T-helper 2 cell treated with Interferon-gamma antibody and Interleukin-4, amounts not matched to agents 100 ng/mL and 5 ng/mL, for 36 hours (primary cell): ENCODE data around the gene EXOC2. TPM values are rescaled to one million over a fixed set of nuclear protein-coding genes. Genes with fewer than 3 reads are reported as not detected.

Source experiments
- intact Hi-C: fragments of 100-400 bp; cut with micrococcal nuclease; formaldehyde crosslinking; loops from one replicate; pipeline ENCODE4 v1.15.1; 2023
- total RNA-seq: library from RNA; stranded (reverse); gene quantifications from 2 replicates; pipeline ENCODE4 v1.2.3, GENCODE V29; 2022

The EXOC2 gene
- total RNA-seq, 1 donor from 2014 or later, result 34.7 TPM

DNA sequence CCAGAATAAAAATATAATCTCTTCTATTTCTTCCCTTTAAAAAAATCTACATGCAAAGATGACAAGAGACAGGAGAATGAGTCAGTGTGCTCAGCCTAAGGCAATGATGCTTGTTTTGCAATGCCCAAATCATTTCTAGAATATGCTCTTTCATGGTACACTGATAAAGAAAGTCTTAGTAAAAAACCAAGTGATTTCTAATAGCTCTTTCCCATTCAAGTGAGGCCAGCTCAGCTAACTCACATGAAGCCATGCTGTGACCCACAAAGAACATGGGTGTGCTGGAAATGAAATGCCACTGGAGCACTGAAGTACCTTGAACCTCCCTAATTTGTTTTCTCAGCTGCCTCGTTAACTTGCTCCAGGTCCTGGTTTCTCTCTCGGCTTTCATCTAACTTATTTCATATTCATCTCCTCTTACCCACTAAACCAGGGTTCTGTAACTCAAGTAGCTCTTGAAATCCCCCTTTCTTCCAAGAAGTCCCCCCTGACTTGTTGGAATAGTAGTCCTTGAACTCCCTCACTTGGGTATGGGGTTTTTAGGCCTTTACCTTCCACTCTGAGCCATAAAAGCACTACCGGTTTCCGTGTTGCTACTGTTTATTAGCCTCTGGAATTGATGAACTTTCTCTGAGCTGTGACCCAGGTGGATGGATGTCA is 208.7 kb downstream of the EXOC2 start:
- intact Hi-C loops, result no loop called here

DNA sequence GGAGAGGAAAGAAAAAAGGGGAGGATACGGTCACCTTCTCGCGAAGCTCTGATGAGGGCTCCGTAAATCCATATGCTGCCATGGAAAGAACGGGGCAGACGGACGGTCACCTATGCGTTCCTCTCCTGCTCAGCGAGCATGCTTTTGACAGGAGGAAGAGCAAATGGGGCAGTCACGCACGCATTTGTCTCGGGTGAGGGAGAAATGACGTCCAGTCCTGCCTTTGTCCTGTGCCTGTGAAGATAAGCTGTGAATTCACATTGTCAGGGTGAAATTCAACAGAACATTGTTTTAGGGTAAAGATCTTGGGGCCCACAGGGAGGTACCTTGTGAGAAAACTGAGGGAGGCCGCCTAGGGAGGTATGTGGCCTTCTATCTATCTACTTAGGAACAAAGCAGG is 217.6 kb downstream of the EXOC2 start:
- intact Hi-C loops, result loop anchor here (1.0 kb wide), 1 partner anchor 14 kb away; no protein-coding TSS in a partner anchor

GRCh38 chr6:474453-475185 is 218.3 kb downstream of the EXOC2 start:
- intact Hi-C loops, result loop anchor here (1.0 to 5.0 kb wide), 2 partner anchors 15 to 42 kb away; no protein-coding TSS in a partner anchor

DNA sequence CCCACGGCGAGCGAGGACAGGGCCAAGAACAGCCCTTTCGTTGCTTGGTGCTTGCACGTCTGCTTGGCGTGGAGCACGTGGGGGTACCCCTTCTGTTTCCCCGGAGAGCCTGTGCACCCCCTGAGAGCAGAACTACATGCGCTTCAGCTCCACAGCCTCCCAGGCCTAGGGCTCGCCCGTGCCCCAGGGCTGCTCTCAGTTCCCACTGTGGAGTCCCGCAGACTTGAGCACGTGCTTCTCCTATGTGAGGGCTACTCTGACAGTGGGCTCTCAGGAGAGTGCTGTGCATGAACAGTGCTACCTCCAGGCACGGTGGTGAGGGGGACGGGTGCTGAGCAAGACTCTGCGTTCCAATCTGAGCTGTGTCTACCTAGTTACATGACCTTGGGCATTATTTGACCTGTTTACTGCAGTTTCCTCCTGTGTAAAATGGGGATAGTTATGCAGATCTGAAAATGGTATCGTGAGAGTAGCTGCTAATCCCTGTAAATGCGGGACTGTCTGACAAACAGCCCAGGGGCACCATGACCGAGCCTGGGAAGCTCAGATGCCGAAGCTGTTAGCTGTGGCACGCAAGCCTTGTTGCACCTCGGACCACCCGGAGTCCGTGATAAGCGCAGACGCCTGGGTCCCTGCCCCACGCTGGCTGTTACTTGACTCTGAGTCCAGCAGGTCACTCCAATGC is 219.0 kb downstream of the EXOC2 start:
- intact Hi-C loops, result loop anchor here (5.0 kb wide), 1 partner anchor 42 kb away; no protein-coding TSS in a partner anchor

GRCh38 chr6:473356-473755 is 219.6 kb downstream of the EXOC2 start:
- intact Hi-C loops, result loop anchor here (5.0 kb wide), 1 partner anchor 41 kb away; no protein-coding TSS in a partner anchor

- intact Hi-C loops, result loop anchor here (5.0 kb wide), 1 partner anchor 39 kb away; no protein-coding TSS in a partner anchor
Measured at GRCh38 chr6:470901-471448, 222.0 kb downstream of the EXOC2 start.

DNA sequence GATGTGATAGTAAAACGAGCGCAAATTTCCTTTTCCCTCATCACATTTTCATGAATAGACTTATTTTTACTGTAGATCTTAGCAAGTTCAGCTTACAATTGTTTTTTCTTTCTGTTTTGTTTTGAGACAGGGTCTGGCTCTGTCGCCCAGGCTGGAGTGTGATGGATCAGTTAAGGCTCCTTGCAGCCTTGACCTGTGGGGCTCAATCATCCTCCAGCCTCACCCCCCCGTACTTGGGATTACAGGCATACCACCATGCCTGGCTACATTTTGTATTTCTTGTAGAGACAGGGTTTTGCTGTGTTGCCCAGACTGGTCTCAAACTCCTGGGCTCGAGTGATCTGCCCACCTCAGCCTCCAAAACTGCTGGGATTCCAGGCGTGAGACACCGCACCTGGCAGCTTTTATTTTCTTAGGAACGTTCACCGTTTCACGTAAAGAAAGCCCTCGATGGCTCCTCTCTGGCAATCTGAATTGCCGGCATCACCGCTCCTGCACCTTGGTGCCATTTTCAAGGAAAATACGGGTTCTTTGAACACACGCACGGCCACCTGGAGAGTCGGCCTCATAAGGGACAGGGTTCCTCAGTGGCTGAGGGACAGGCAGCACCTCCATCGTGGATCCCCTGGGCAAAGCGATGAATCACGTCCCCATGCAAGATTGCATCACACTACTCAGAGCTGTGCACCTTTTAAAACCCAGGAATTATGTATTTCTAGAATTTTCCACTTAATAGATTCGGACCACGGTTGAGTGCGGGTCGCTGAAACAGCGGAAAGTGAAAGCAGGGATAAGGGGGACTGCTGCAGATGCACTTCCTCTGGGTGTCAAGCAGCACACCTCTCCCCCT is 222.7 kb downstream of the EXOC2 start:
- intact Hi-C loops, result loop anchor here (5.0 kb wide), 1 partner anchor 38 kb away; no protein-coding TSS in a partner anchor

DNA sequence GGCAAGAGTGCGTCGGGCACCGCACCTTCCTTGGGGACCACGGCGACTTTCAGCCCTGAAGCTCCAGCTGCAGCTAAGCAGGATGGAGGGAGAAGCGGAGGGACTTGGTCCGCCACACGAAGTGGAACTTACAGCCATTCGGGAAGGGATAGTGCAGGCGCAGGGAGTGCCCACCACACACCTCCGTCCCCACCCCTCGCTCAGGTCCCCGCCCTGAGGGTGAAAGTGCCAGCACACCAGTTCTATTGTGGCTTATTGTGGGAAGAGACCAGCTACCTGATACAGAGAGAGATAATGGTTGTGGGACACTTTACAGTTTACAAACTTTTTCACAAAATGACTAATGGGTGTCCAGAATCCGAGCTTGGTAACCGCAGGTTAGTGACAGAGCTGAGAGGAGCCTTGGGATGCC is 225.3 kb downstream of the EXOC2 start:
- intact Hi-C loops, result no loop called here

GRCh38 chr6:467111-467510 is 225.8 kb downstream of the EXOC2 start:
- intact Hi-C loops, result no loop called here

- intact Hi-C loops, result no loop called here
Measured at GRCh38 chr6:466564-466963, 226.4 kb downstream of the EXOC2 start.

DNA sequence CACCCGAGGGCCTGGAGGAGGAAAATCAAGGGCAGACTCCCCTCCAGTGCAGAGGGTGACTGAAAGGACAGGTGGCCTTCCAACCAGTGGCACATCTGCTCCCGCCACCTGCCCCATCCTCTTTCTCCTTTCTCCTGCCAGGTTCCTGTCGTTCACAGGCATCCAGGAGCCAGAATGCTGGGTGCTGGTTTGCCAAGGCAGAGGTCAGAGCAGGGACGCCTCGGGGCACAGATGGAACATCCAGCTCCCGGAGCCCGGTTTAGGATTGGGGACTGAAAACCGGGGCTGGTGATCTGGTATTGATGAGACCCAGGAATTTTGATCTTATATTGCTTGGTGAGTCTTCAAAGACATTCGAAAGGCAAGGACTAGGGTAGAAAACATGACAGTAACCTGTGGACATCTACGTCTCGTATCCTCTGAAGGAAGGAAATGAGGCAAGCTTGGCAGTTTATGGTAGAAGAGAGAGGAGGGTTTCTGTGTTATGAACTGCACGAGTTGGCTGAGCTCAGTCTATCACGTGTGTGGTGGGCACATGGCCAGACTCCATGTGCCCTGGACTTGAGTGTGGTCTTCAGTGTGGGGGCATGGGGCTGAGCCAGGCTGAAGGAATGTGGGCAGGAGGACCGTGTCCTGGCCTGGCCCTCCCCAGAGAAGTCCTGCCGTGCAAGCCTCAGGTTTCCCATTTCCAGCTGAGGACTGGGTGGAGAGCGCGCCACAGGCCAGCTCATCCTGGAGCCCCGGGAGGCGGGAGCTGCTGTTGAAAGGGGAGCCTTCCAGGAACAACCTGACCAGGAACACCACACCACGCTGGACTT is 227.2 kb downstream of the EXOC2 start:
- intact Hi-C loops, result no loop called here

GRCh38 chr6:456887-457286 is 236.1 kb downstream of the EXOC2 start:
- intact Hi-C loops, result no loop called here

DNA sequence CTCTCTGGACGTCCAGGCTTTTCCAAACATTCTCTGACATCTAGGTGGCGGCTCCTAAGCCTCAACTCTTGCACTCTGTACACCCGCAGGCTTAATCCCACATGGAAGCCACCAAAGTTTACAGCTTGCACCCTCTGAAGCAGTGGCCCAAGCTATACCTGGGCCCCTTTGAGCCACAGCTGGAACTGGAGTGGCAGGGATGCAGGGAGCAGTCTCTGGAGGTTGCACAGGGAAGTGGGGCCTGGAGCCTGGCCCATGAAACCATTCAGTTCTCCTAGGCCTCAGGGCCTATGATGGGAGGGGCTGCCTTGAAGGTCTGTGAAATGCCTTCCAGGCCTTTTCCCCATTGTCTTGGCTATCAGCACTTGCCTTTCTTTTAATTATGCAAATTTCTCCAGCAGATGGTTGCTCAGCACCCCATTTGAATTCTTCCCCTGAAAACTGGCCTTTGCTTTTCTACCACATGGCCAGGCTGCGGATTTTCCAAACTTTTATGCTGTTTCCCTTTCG is 236.5 kb downstream of the EXOC2 start:
- intact Hi-C loops, result no loop called here

- intact Hi-C loops, result no loop called here
Measured at GRCh38 chr6:455835-456234, 237.1 kb downstream of the EXOC2 start.

DNA sequence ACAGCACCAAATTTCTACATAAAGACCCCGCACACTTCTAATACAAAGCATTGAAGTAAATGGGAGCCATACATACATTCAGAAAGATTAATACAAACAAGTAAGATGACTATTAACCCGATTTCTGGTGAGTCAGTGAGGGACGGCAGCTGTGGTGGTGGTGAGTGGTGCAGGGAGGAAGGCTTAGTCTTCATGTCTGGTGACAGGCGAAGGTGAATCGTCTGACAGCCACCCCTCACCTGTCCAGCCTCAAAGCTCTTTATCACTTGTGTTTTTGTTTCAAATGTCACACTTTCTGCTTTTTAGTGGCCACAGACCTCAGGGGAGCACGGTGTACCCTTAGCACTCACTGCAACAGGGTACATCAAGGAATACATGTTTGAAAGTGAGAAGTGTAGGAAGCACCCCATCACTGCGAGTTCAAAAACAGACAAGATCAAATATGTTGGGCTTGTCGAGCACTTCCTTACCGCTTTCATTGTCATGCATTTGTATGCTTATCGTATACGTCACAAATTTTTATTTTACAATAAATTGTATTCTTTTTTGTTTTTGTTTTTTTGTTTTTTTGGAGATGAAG is 237.8 kb downstream of the EXOC2 start:
- intact Hi-C loops, result no loop called here

- intact Hi-C loops, result no loop called here
Measured at GRCh38 chr6:454148-454991, 238.6 kb downstream of the EXOC2 start.

DNA sequence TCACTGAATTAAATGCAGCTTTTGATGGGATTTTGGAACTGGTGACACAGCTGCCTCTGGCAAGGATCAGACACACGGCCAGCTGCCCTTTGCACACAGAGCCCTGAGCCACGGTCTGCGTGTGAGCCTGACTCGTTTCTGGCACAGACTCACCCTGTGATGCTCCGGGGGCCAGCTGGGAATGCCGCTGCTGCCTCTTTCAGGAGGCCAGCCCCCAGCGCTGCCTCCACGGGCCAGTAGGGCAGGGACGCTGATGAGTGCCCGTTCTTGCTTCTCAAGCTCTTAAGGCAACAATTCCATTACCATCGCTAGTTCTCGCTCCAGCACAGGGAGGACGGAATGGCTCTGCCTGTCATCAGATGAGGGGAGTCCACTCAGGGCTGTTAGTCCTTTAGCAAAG is 239.8 kb downstream of the EXOC2 start:
- intact Hi-C loops, result no loop called here

DNA sequence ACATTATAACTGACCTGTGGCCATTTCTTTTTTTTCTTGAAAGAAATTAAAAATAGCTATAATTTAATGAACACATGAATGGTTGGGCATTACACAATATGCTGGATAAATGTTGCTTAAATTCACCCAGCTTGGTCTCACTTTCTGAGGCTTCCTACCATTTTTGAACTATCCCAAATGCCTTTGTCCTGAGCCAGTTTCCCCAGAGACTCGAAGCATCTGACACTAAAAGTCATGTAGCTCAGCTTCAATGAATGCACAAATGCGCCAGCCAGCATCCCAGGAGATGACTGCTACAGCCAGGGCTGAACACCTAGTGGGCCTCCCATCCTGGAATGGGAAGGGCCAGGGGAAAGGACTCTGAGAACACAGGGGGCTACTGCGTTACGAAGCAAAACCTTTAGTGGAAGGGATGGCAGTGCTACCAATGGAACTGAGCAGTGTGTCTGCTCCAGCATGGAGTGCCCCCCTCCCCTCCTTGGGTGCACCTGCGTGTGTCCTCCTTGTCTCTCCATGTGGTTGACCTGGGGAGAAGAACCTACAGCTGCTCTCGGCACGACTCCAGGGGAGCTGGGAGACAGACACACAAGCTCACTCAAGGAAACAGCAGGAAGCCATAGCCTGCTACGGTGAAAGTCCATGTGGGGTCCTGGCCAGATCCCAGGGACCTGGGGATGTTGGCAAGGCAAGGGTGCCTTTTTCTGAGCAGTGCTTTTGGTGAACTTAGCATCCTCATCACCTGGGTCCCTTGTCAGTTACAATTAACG is 240.5 kb downstream of the EXOC2 start:
- intact Hi-C loops, result no loop called here
